Raji (cell line): ENCODE measurements around the gene FAM78A.

Source experiments
- POLR2A ChIP-seq: IDR thresholded peaks from 2 replicates; pipeline ENCODE4 v1.6.1; 2011; ENCODE audit warnings: low read depth, low read length, control low read depth; ENCODE audit not compliant: insufficient read depth

The FAM78A gene

DNA sequence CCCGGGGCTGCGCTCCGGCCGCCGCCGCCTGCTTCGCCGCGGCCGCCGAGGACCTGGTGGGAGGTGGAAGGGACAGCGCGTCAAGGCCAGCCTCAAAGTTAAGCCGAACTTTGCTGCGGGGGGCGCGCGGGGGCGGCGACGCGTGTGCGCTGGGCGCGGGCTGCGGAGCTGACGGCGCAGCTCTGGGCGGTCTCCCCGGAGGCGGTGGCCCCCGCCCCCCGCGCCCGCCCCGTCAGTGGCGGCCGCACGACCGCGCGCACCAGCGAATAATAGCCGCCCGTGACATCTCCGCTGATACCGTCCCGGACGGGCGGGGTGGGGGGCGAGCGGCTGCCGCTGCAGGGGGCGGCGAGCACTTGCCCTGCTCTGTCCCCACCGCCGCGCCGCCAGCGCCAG is 579 bp upstream of the FAM78A start:
- no peak; the same call in 1 of the 2 replicates for TF ChIP-seq POLR2A

- peak; percentile 58 for TF ChIP-seq POLR2A
Observed at GRCh38 chr9:131275332-131276093, 797 bp downstream of the FAM78A start.

DNA sequence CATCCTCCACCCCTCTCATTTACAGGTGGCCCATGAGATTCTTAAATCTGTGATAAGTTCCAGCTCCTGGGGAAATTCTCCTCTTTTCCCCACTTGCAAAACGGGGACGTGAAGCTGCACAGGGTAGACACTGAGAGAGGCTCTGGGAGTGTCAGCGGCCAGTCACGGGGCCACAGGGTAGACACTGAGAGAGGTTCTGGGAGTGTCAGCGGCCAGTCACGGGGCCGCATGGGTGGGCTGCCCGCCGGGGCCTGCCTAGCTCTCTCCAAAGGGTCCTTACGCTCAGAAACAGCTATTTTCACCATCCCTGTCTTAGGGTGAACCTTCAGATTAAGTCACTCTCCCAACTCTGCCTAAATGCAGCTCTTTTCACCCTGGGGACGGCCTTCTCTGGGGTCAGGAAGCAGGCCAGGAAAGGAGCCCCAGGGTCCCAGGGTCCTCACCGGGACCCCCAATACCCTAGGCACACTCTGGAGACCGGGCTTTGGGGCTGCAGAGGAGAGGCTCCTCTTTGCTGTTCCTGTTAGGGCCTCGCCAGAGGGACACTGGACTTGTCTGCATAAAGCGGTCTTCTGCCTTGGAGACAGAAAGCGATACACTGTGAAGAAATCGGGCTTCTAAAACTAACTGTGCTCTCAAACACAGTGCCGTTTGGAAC is 1.5 kb downstream of the FAM78A start:
- TF ChIP-seq POLR2A: peak; percentile 25; the same call in 1 of the 2 replicates

DNA sequence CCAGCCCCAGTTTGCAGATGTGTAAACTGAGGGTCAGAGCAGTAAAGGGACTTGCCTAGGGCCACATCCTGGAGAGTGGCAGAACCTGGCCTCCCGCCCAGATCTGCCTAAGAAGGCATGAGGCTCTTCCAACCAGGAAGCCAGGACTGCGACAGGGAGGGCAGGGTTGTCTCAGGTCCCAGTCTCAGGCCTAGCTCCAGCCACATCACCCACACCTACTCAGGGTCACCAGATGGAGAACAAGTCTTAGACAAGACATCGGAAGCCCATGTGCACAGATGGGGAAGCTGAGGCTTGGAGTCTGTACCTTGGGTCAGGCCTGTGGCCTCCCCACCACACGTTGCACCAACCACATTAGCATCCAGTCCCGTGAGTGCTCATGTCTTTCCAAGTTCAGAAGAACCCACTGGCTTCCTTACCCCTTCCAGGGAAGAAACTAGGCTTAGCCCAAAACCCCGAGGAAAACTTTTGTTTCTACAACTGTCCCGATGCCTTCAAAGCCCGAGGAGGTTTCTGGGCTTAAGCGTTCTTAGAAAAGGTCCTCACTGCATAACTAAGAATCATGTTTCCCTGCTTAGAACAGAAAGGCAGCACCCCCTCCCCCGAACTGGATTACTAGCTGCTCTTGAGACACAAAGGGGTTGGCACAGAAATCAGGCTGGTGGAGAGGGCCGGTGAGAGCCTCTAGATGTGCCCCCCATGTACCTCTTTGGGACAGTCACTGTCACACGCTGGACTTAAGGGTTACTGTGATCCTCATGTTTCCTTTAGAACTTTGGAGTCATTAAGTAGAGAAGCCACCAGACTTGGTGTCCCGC is 2.2 kb downstream of the FAM78A start:
- TF ChIP-seq POLR2A: peak; percentile 52

DNA sequence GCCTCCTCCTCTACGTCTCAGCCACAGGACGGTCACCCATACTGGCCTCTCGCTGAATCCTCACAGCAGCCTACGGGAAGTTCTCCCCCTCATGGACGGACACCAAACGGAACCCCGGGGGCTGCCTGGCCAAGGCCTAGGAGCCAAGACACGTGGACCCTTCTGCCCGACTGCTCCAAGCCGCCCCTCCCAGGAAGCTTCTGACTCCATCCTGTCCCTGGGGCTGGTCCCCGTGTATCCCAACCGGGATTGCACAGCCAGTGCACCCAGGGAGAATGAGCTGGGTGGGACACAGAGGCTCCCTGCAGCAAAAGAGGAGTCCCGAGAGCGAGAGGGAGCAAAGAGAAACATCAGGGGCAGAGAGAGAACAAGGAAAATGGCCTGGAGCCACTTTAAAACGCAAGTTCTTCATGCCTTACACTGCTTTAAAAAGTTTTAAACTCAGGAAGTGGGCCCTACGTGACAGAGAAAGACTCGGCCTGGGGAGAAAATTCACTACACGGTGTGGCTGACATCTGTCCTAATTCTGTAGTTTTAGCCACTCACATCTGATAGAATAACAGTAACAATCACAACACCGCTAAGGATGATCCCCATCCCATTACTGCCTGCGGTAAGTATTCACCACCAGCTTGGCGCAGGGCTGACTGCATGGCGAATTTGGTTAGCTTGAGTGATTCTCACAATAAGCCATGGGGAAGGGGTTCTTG is 3.0 kb downstream of the FAM78A start:
- no peak for TF ChIP-seq POLR2A

GRCh38 chr9:131272212-131272611 is 4.1 kb downstream of the FAM78A start:
- no peak for TF ChIP-seq POLR2A

DNA sequence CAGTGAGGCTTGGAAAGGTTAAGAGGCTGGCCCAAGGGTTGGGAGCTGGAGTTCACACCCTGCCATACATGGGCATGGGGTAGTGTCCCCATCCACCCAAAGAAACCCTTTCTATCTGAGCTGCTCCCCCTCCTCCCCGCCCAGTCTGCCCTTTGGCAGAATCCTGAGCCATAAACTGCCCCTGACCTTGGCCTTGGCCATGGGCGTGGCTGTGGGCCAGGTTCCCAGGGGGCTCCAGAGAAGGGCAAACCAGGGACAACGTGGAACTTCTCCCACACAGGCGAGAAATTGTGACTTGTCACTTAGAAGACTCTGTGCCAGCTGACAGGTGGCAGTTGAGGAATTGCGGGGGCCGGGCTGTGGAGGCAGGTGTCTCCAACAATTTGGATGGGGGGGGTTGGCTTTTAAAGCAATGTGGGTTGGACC is 4.8 kb downstream of the FAM78A start:
- no peak for TF ChIP-seq POLR2A

DNA sequence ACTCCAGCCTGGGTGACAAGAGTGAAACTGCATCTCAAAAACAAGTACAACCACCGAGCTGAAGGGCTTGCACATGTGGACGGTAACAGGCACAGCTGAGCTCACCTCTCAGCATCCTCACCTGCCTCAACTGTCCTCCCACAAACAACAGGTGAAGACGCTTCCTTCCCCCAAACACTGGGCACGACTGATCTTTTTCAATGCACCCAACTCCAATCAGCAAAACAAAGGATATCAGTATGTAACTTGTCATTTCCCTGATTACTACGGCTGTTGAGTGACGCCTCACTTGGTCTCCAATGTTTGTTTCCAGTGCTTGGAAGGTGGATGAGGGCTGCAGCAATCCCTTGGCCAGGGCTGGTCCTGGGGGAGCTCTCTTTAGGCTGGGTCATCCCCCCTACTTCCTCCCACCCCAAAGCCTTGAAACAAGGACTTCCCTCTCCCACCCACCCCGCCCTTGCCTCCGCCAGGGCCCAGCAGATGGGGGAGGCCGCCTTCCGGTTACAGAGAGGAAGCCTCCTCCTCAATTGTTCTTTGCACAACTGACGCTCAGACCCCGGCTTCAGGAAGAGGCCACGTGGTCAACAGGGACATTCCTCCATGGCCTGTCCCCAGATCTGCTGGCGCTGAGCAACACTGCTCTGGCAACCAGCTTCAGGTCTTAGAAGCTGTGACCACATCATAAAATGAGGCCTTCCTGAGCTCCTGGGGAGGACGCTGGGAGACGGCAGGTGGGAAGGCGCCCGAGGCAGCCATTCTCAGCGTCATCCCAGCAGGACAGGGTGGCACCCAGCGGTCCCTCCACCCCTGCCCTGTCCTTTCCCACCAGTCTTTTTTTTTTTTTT is 5.9 kb downstream of the FAM78A start:
- peak; percentile 43; the same call in 1 of the 2 replicates for TF ChIP-seq POLR2A

DNA sequence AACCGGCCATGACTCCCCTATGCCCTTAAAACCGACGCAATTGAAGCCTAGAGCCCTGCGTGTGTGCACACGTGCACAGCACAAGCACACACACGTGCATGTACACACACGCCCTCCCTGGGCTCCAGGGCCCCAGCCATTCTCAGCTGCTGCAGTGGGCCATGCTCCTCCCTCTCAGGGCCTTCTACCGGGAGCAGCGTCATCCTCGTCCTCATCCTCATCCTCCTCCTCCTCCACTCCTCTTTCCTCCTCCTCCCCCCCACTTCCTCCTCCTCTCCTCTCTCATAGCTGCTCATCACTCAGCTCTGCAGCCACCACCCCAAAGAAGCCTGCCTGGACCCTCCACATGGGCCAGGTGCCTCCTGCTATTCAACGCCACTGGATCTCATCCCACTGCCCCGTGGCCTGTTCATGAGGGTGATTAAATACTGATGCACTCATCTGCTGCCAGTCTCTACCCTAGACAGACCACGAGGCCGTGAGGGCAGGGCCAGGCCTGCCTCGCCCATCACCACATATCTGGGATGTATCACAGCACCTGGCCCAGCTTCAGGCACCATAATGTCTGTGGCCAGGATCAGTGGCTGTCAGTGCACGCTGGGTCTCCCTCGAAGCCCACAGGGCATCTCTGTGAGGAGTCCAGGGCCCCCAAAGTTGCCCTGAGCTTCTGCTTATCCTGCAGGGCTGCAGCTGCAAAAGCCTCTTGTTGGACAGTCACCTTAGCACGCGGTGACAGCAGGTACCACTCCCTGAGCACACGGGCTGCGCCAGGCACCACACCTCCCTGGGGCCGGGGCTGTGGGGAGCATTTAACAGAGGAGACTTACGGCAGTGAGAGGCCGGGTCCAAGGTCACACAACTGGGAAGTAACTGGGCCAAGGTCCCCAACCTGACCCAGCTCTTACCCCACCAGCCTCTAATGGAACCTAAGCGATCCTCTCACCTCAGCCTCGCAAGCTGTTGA is 9.8 kb downstream of the FAM78A start:
- TF ChIP-seq POLR2A: no peak

- no peak for TF ChIP-seq POLR2A
Observed at GRCh38 chr9:131264231-131264630, 12.1 kb downstream of the FAM78A start.

- no peak for TF ChIP-seq POLR2A
Observed at GRCh38 chr9:131263701-131264100, 12.6 kb downstream of the FAM78A start.

- no peak for TF ChIP-seq POLR2A
Observed at GRCh38 chr9:131262327-131263032, 13.8 kb downstream of the FAM78A start.
